ENCODE results near the gene PIKFYVE. TPM values are rescaled to one million over a fixed set of nuclear protein-coding genes. Genes with fewer than 3 reads are reported as not detected.
A peak's percentile ranks its signal among the peaks of the same experiment; 100 is the strongest.
"Not testable (repeated sequence)": the region's sequence is repeated elsewhere in the genome, so short reads cannot be mapped to it uniquely, and the experiment has no call there.

PIKFYVE gene
- 18.1 and 19.5 TPM in 2 replicates for total RNA-seq

DNA sequence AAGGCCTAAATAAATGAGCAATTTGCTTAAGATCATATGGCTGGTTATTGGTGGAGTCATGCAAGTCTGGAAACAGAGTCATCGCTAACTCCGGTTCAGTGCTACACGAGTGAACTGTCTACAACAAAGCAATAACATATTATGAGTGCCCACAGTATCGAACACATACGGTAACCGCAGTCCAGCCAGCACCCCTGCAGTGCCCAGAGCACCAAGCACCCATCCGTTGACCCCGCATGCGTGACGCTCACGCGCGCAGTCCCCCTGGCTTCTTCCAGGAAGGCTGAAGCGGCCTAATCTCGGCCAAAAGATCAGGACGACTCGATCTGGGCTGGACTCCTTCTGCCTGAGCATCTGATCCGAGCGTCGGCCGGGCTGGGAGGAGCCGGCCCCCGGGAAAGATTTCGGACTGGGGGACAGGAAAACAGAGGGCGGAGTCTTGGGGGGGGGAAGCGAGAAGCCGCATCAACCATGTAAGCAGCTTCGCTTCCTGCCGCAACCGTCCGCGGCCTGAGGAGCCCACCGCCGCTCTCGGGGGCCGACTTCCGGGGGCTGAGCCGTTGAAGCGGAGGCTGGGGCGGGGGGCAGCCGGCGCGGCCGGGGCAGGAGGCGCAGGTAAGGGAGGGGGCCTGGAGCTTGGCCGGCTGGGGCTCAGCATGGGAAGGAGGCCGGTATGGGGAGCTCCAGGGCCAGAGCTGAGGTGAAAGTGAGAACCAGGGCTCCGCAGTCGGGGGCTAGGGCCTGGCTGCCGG, at the start of gene PIKFYVE:
Gene PIKFYVE (plus strand): TSS at position 455 of the 752 bp plus-strand sequence. CDS start 5,265 bp downstream, outside the sequence.
- no peak for FAIRE-seq
- TF ChIP-seq CTCF (IDR thresholded peaks at IDR 0.05; ENCODE audit: insufficient read depth, low read length, severe bottlenecking) = no peak

GRCh38 chr2:208221873-208222272, 44.2 kb upstream of the PIKFYVE start:
- H3K27me3 ChIP-seq (ENCODE audit: control insufficient read depth, insufficient read depth, low read length); FAIRE-seq; H3K4me3 ChIP-seq (ENCODE audit: low read depth, low read length); H3K36me3 ChIP-seq (ENCODE audit: control insufficient read depth, insufficient read depth, low read length); DNase-seq (ENCODE audit: low read depth): not testable (repeated sequence)

More for the DNA sequence above, at the start of gene PIKFYVE:
- Histone ChIP-seq H3K4me3 (ENCODE audit: low read depth, low read length) (peak within 1 kb of the TSS; percentile 77), H3K27me3 (ENCODE audit: control insufficient read depth, insufficient read depth, low read length) (no peaks in the 10 kb centered on the region), H3K36me3 (ENCODE audit: control insufficient read depth, insufficient read depth, low read length) (no peaks in the 10 kb centered on the region)
- DNase-seq (ENCODE audit: low read depth) = peak; percentile 93

- H3K36me3 ChIP-seq (ENCODE audit: control insufficient read depth, insufficient read depth, low read length) = no peaks in the 10 kb centered on the region
- TF ChIP-seq CTCF (IDR thresholded peaks at IDR 0.05; ENCODE audit: insufficient read depth, low read length, severe bottlenecking) = no peak
- DNase-seq (ENCODE audit: low read depth) (peak; percentile 56), FAIRE-seq (no peak)
- H3K4me3 ChIP-seq (ENCODE audit: low read depth, low read length) = no peak overlapping the region
- no peaks in the 10 kb centered on the region for H3K27me3 ChIP-seq (ENCODE audit: control insufficient read depth, insufficient read depth, low read length)
These were observed 43.7 kb upstream of the PIKFYVE start for GRCh38 chr2:208222351-208222750.

GRCh38 chr2:208224802-208225201, 41.3 kb upstream of the PIKFYVE start:
- DNase-seq (ENCODE audit: low read depth) = peak; percentile 71
- Histone ChIP-seq H3K4me3 (ENCODE audit: low read depth, low read length) (no peak overlapping the region), H3K27me3 (ENCODE audit: control insufficient read depth, insufficient read depth, low read length) (no peaks in the 10 kb centered on the region), H3K36me3 (ENCODE audit: control insufficient read depth, insufficient read depth, low read length) (no peaks in the 10 kb centered on the region)
- no peak for TF ChIP-seq CTCF (IDR thresholded peaks at IDR 0.05; ENCODE audit: insufficient read depth, low read length, severe bottlenecking)
- no peak for FAIRE-seq

- H3K27me3 ChIP-seq (ENCODE audit: control insufficient read depth, insufficient read depth, low read length) = no peaks in the 10 kb centered on the region
- no peak for FAIRE-seq
- TF ChIP-seq CTCF (IDR thresholded peaks at IDR 0.05; ENCODE audit: insufficient read depth, low read length, severe bottlenecking) = no peak
- H3K36me3 ChIP-seq (ENCODE audit: control insufficient read depth, insufficient read depth, low read length) = no peaks in the 10 kb centered on the region
- no peak overlapping the region for H3K4me3 ChIP-seq (ENCODE audit: low read depth, low read length)
- no peak for DNase-seq (ENCODE audit: low read depth)
These were observed 38.3 kb upstream of the PIKFYVE start for GRCh38 chr2:208227581-208228232.

DNA sequence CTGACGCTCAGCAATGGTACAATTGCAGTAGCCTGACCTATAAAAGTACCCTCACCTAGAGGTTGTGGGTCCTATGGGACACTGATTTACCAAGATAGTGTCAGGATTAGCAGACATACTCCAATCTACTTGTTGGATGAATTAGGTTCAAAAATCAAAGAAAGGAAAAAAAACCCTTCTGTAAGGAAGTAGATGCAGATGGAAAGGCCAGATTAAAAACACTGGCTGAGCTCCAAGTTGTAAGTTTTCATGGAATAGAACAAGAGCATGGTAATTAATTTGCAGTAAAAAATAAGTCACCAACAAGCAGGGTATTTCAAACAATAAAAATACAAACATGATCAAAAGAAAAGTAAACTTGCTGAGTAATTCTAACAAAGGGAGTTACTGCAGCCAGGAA, 37.6 kb upstream of the PIKFYVE start:
- FAIRE-seq (no peak), DNase-seq (ENCODE audit: low read depth) (no peak)
- TF ChIP-seq CTCF (IDR thresholded peaks at IDR 0.05; ENCODE audit: insufficient read depth, low read length, severe bottlenecking) = no peak
- H3K36me3 ChIP-seq (ENCODE audit: control insufficient read depth, insufficient read depth, low read length) = no peaks in the 10 kb centered on the region
- no peak overlapping the region for H3K4me3 ChIP-seq (ENCODE audit: low read depth, low read length)
- H3K27me3 ChIP-seq (ENCODE audit: control insufficient read depth, insufficient read depth, low read length) = no peaks in the 10 kb centered on the region
